GM23338 (cell line): Measurements from ENCODE around the gene TTPAL.

Experiments used
- CREB1 ChIP-seq: fragments of 250-450 bp; sonication (Bioruptor Pico); IDR thresholded peaks from 2 replicates; pipeline ENCODE4 v1.5.0; 2020; ENCODE audit warnings: low read depth, mild to moderate bottlenecking, moderate library complexity
- ETS1 ChIP-seq: IDR thresholded peaks from 2 replicates; pipeline ENCODE4 v1.6.1; 2016; ENCODE audit warnings: antibody characterized with exemption
- EZH2 ChIP-seq: fragments of 200-600 bp; sonication (generic); IDR thresholded peaks from one replicate; pipeline ENCODE4 v1.8.0; 2017; ENCODE audit warnings: antibody characterized with exemption, mild to moderate bottlenecking, low read depth; ENCODE audit not compliant: unreplicated experiment
- EZH2phosphoT487 ChIP-seq: fragments of 200-600 bp; sonication (generic); IDR thresholded peaks from one replicate; pipeline ENCODE4 v1.8.1; 2018; ENCODE audit warnings: antibody characterized with exemption; ENCODE audit not compliant: unreplicated experiment
- JUNB ChIP-seq: IDR thresholded peaks from one replicate; pipeline ENCODE4 v1.6.1; 2016; ENCODE audit warnings: antibody characterized with exemption; ENCODE audit not compliant: unreplicated experiment
- NANOG ChIP-seq: IDR thresholded peaks from 2 replicates; pipeline ENCODE4 v1.6.1; 2016; ENCODE audit warnings: antibody characterized with exemption, borderline replicate concordance
- POLR2AphosphoS5 ChIP-seq: IDR thresholded peaks from 2 replicates; pipeline ENCODE4 v1.6.1; 2016; ENCODE audit warnings: antibody characterized with exemption, low read depth
- REST ChIP-seq: IDR thresholded peaks from one replicate; pipeline ENCODE4 v1.6.1; 2018; ENCODE audit warnings: antibody characterized with exemption; ENCODE audit not compliant: unreplicated experiment
- STAT1 ChIP-seq: IDR thresholded peaks from one replicate; pipeline ENCODE4 v1.6.1; 2016; ENCODE audit warnings: antibody characterized with exemption; ENCODE audit not compliant: unreplicated experiment
- ZNF114 ChIP-seq: fragments of 250-450 bp; sonication (Bioruptor Pico); IDR thresholded peaks from 2 replicates; pipeline ENCODE4 v1.5.0; 2020; ENCODE audit warnings: mild to moderate bottlenecking, moderate library complexity
- ZNF331 ChIP-seq: fragments of 250-450 bp; sonication (Bioruptor Pico); IDR thresholded peaks from 2 replicates; pipeline ENCODE4 v1.5.0; 2020; ENCODE audit warnings: low read depth, mild to moderate bottlenecking, moderate library complexity
- TF ChIP-seq, protein P1 (sequence below), 2 experiments: fragments of 200-600 bp in 1 of 2; sonication (generic) in 1 of 2; conservative IDR thresholded peaks; 2 replicates each; pipeline versions ENCODE4 v1.5.1 to v1.6.1; 2016 to 2017; ENCODE audit warnings: antibody characterized with exemption in 2 of 2, low read depth in 2 of 2, mild to moderate bottlenecking in 2 of 2, moderate library complexity in 1 of 2
- TF ChIP-seq, protein P2 (sequence below): fragments of 250-450 bp; sonication (Bioruptor Pico); IDR thresholded peaks from 2 replicates; pipeline ENCODE4 v1.5.0; 2020; ENCODE audit warnings: mild to moderate bottlenecking, moderate library complexity

GRCh38 chr20:44461803-44462174, 13.9 kb upstream of the TTPAL start:
- no peak for TF ChIP-seq POLR2AphosphoS5
- TF ChIP-seq, protein P1, sequence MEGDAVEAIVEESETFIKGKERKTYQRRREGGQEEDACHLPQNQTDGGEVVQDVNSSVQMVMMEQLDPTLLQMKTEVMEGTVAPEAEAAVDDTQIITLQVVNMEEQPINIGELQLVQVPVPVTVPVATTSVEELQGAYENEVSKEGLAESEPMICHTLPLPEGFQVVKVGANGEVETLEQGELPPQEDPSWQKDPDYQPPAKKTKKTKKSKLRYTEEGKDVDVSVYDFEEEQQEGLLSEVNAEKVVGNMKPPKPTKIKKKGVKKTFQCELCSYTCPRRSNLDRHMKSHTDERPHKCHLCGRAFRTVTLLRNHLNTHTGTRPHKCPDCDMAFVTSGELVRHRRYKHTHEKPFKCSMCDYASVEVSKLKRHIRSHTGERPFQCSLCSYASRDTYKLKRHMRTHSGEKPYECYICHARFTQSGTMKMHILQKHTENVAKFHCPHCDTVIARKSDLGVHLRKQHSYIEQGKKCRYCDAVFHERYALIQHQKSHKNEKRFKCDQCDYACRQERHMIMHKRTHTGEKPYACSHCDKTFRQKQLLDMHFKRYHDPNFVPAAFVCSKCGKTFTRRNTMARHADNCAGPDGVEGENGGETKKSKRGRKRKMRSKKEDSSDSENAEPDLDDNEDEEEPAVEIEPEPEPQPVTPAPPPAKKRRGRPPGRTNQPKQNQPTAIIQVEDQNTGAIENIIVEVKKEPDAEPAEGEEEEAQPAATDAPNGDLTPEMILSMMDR (conservative IDR thresholded peaks at IDR 0.05; ENCODE audit: low read depth in 2 of 2), result no peak
- TF ChIP-seq EZH2, result no peak
- TF ChIP-seq CREB1 (CRISPR knock-in tag), result no peak
- no peak for TF ChIP-seq JUNB
- no peak for TF ChIP-seq EZH2phosphoT487
- TF ChIP-seq NANOG, result no peak
- no peak for TF ChIP-seq ETS1
- TF ChIP-seq REST, result no peak
- TF ChIP-seq STAT1, result no peak
- TF ChIP-seq, protein P2, sequence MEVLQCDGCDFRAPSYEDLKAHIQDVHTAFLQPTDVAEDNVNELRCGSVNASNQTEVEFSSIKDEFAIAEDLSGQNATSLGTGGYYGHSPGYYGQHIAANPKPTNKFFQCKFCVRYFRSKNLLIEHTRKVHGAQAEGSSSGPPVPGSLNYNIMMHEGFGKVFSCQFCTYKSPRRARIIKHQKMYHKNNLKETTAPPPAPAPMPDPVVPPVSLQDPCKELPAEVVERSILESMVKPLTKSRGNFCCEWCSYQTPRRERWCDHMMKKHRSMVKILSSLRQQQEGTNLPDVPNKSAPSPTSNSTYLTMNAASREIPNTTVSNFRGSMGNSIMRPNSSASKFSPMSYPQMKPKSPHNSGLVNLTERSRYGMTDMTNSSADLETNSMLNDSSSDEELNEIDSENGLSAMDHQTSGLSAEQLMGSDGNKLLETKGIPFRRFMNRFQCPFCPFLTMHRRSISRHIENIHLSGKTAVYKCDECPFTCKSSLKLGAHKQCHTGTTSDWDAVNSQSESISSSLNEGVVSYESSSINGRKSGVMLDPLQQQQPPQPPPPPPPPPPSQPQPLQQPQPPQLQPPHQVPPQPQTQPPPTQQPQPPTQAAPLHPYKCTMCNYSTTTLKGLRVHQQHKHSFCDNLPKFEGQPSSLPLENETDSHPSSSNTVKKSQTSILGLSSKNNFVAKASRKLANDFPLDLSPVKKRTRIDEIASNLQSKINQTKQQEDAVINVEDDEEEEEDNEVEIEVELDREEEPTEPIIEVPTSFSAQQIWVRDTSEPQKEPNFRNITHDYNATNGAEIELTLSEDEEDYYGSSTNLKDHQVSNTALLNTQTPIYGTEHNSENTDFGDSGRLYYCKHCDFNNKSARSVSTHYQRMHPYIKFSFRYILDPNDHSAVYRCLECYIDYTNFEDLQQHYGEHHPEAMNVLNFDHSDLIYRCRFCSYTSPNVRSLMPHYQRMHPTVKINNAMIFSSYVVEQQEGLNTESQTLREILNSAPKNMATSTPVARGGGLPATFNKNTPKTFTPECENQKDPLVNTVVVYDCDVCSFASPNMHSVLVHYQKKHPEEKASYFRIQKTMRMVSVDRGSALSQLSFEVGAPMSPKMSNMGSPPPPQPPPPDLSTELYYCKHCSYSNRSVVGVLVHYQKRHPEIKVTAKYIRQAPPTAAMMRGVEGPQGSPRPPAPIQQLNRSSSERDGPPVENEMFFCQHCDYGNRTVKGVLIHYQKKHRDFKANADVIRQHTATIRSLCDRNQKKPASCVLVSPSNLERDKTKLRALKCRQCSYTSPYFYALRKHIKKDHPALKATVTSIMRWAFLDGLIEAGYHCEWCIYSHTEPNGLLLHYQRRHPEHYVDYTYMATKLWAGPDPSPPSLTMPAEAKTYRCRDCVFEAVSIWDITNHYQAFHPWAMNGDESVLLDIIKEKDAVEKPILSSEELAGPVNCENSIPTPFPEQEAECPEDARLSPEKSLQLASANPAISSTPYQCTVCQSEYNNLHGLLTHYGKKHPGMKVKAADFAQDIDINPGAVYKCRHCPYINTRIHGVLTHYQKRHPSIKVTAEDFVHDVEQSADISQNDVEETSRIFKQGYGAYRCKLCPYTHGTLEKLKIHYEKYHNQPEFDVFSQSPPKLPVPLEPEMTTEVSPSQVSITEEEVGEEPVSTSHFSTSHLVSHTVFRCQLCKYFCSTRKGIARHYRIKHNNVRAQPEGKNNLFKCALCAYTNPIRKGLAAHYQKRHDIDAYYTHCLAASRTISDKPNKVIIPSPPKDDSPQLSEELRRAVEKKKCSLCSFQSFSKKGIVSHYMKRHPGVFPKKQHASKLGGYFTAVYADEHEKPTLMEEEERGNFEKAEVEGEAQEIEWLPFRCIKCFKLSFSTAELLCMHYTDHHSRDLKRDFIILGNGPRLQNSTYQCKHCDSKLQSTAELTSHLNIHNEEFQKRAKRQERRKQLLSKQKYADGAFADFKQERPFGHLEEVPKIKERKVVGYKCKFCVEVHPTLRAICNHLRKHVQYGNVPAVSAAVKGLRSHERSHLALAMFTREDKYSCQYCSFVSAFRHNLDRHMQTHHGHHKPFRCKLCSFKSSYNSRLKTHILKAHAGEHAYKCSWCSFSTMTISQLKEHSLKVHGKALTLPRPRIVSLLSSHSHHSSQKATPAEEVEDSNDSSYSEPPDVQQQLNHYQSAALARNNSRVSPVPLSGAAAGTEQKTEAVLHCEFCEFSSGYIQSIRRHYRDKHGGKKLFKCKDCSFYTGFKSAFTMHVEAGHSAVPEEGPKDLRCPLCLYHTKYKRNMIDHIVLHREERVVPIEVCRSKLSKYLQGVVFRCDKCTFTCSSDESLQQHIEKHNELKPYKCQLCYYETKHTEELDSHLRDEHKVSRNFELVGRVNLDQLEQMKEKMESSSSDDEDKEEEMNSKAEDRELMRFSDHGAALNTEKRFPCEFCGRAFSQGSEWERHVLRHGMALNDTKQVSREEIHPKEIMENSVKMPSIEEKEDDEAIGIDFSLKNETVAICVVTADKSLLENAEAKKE (CRISPR knock-in tag), result no peak
- TF ChIP-seq ZNF114 (CRISPR knock-in tag), result no peak
- TF ChIP-seq ZNF331 (CRISPR knock-in tag), result no peak
